ENCODE data around the gene HTR3E. TPM values are rescaled to one million over a fixed set of nuclear protein-coding genes. Genes with fewer than 3 reads are reported as not detected.
"Not testable (repeated sequence)": the region's sequence is repeated elsewhere in the genome, so short reads cannot be mapped to it uniquely, and the experiment has no call there.

Gene HTR3E
- total RNA-seq, 1 experiment from 2014 or later = not detected

- no peak overlapping the region for H2AFZ ChIP-seq (ENCODE audit: low read length)
- no peak overlapping the region for H3K9ac ChIP-seq (ENCODE audit: low read length)
These were observed 28.5 kb upstream of the HTR3E start for GRCh38 chr3:184068344-184068743.

GRCh38 chr3:184071142-184071541 is 25.7 kb upstream of the HTR3E start:
- H3K4me2 ChIP-seq (ENCODE audit: low read depth, low read length, poor library complexity, severe bottlenecking); H4K20me1 ChIP-seq (ENCODE audit: insufficient read depth, low read depth, low read length); H3K36me3 ChIP-seq (ENCODE audit: insufficient read depth, low read length); DNase-seq; H3K9me3 ChIP-seq (ENCODE audit: low read length); H3K27ac ChIP-seq (ENCODE audit: low read length); H3K27me3 ChIP-seq (ENCODE audit: low read length); H3K4me3 ChIP-seq (ENCODE audit: low read length); H3K9me2 ChIP-seq (replicated peaks; ENCODE audit: insufficient read depth, low read length); H3K9ac ChIP-seq (ENCODE audit: low read length); H3K79me2 ChIP-seq (ENCODE audit: low read length); H3K4me1 ChIP-seq (ENCODE audit: low read length); H2AFZ ChIP-seq (ENCODE audit: low read length): not testable (repeated sequence)

More at GRCh38 chr3:184068344-184068743, 28.5 kb upstream of the HTR3E start:
- Histone ChIP-seq H3K27ac (ENCODE audit: low read length) (no peak overlapping the region), H4K20me1 (ENCODE audit: insufficient read depth, low read depth, low read length) (no peaks in the 10 kb centered on the region), H3K4me1 (ENCODE audit: low read length) (no peaks in the 10 kb centered on the region; the same call in 1 of the 2 replicates), H3K36me3 (ENCODE audit: insufficient read depth, low read length) (no peaks in the 10 kb centered on the region), H3K4me3 (ENCODE audit: low read length) (no peak overlapping the region), H3K4me2 (ENCODE audit: low read depth, low read length, poor library complexity, severe bottlenecking) (no peak overlapping the region), H3K79me2 (ENCODE audit: low read length) (no peaks in the 10 kb centered on the region), H3K9me2 (replicated peaks; ENCODE audit: insufficient read depth, low read length) (no peaks in the 10 kb centered on the region), H3K27me3 (ENCODE audit: low read length) (no peaks in the 10 kb centered on the region), H3K9me3 (ENCODE audit: low read length) (peaks cover 7% of the 10 kb centered on the region)
- no peak for DNase-seq

GRCh38 chr3:184073621-184074020 is 23.2 kb upstream of the HTR3E start:
- H3K36me3 ChIP-seq (ENCODE audit: insufficient read depth, low read length) = no peaks in the 10 kb centered on the region
- H3K27me3 ChIP-seq (ENCODE audit: low read length) = no peaks in the 10 kb centered on the region
- H3K79me2 ChIP-seq (ENCODE audit: low read length) = no peaks in the 10 kb centered on the region
- H3K4me3 ChIP-seq (ENCODE audit: low read length) = no peak overlapping the region
- H3K9ac ChIP-seq (ENCODE audit: low read length) = no peak overlapping the region
- H4K20me1 ChIP-seq (ENCODE audit: insufficient read depth, low read depth, low read length) = no peaks in the 10 kb centered on the region
- peaks cover 5% of the 10 kb centered on the region; the same call in 1 of the 2 replicates for H3K4me1 ChIP-seq (ENCODE audit: low read length)
- no peak overlapping the region for H2AFZ ChIP-seq (ENCODE audit: low read length)
- no peaks in the 10 kb centered on the region for H3K9me2 ChIP-seq (replicated peaks; ENCODE audit: insufficient read depth, low read length)
- no peak for DNase-seq
- H3K4me2 ChIP-seq (ENCODE audit: low read depth, low read length, poor library complexity, severe bottlenecking) = no peak overlapping the region
- H3K9me3 ChIP-seq (ENCODE audit: low read length) = peaks cover 7% of the 10 kb centered on the region
- no peak overlapping the region for H3K27ac ChIP-seq (ENCODE audit: low read length)

- no peak overlapping the region for H2AFZ ChIP-seq (ENCODE audit: low read length)
- no peaks in the 10 kb centered on the region for H3K9me2 ChIP-seq (replicated peaks; ENCODE audit: insufficient read depth, low read length)
- no peaks in the 10 kb centered on the region for H3K36me3 ChIP-seq (ENCODE audit: insufficient read depth, low read length)
- peaks cover 3% of the 10 kb centered on the region for H3K9me3 ChIP-seq (ENCODE audit: low read length)
- no peak for DNase-seq
- no peak overlapping the region for H3K4me2 ChIP-seq (ENCODE audit: low read depth, low read length, poor library complexity, severe bottlenecking)
- no peaks in the 10 kb centered on the region for H4K20me1 ChIP-seq (ENCODE audit: insufficient read depth, low read depth, low read length)
- no peaks in the 10 kb centered on the region for H3K27me3 ChIP-seq (ENCODE audit: low read length)
- no peak overlapping the region for H3K9ac ChIP-seq (ENCODE audit: low read length)
- H3K79me2 ChIP-seq (ENCODE audit: low read length) = no peaks in the 10 kb centered on the region
- no peak overlapping the region for H3K4me3 ChIP-seq (ENCODE audit: low read length)
- peaks cover 5% of the 10 kb centered on the region; the same call in 1 of the 2 replicates for H3K4me1 ChIP-seq (ENCODE audit: low read length)
- no peak overlapping the region for H3K27ac ChIP-seq (ENCODE audit: low read length)
These were observed 21.0 kb upstream of the HTR3E start for GRCh38 chr3:184075901-184076300.

GRCh38 chr3:184077881-184078280 is 19.0 kb upstream of the HTR3E start:
- Histone ChIP-seq H3K4me1 (ENCODE audit: low read length) (peaks cover 5% of the 10 kb centered on the region; the same call in 1 of the 2 replicates), H2AFZ (ENCODE audit: low read length) (peak overlapping the region; percentile 42; the same call in 1 of the 2 replicates), H3K9me3 (ENCODE audit: low read length) (no peaks in the 10 kb centered on the region), H4K20me1 (ENCODE audit: insufficient read depth, low read depth, low read length) (no peaks in the 10 kb centered on the region), H3K4me2 (ENCODE audit: low read depth, low read length, poor library complexity, severe bottlenecking) (no peak overlapping the region), H3K27ac (ENCODE audit: low read length) (no peak overlapping the region), H3K27me3 (ENCODE audit: low read length) (no peaks in the 10 kb centered on the region), H3K4me3 (ENCODE audit: low read length) (no peak overlapping the region), H3K36me3 (ENCODE audit: insufficient read depth, low read length) (no peaks in the 10 kb centered on the region), H3K79me2 (ENCODE audit: low read length) (no peaks in the 10 kb centered on the region), H3K9me2 (replicated peaks; ENCODE audit: insufficient read depth, low read length) (no peaks in the 10 kb centered on the region), H3K9ac (ENCODE audit: low read length) (no peak overlapping the region)
- no peak for DNase-seq

- H3K4me2 ChIP-seq (ENCODE audit: low read depth, low read length, poor library complexity, severe bottlenecking) = no peak overlapping the region
- no peaks in the 10 kb centered on the region for H3K9me2 ChIP-seq (replicated peaks; ENCODE audit: insufficient read depth, low read length)
- no peak overlapping the region for H3K9ac ChIP-seq (ENCODE audit: low read length)
- H3K9me3 ChIP-seq (ENCODE audit: low read length) = no peaks in the 10 kb centered on the region
- no peaks in the 10 kb centered on the region for H4K20me1 ChIP-seq (ENCODE audit: insufficient read depth, low read depth, low read length)
- H3K27ac ChIP-seq (ENCODE audit: low read length) = no peak overlapping the region
- H3K27me3 ChIP-seq (ENCODE audit: low read length) = no peaks in the 10 kb centered on the region
- H3K36me3 ChIP-seq (ENCODE audit: insufficient read depth, low read length) = no peaks in the 10 kb centered on the region
- no peak for DNase-seq
- H2AFZ ChIP-seq (ENCODE audit: low read length) = no peak overlapping the region
- peaks cover 5% of the 10 kb centered on the region; the same call in 1 of the 2 replicates for H3K4me1 ChIP-seq (ENCODE audit: low read length)
- H3K79me2 ChIP-seq (ENCODE audit: low read length) = no peaks in the 10 kb centered on the region
- H3K4me3 ChIP-seq (ENCODE audit: low read length) = no peak overlapping the region
These were observed 18.0 kb upstream of the HTR3E start for GRCh38 chr3:184078851-184079250.

- Histone ChIP-seq H3K4me3 (ENCODE audit: low read length) (no peak overlapping the region), H3K4me2 (ENCODE audit: low read depth, low read length, poor library complexity, severe bottlenecking) (no peak overlapping the region), H2AFZ (ENCODE audit: low read length) (no peak overlapping the region), H4K20me1 (ENCODE audit: insufficient read depth, low read depth, low read length) (no peaks in the 10 kb centered on the region), H3K9me2 (replicated peaks; ENCODE audit: insufficient read depth, low read length) (no peaks in the 10 kb centered on the region), H3K27ac (ENCODE audit: low read length) (no peak overlapping the region), H3K36me3 (ENCODE audit: insufficient read depth, low read length) (no peaks in the 10 kb centered on the region), H3K4me1 (ENCODE audit: low read length) (peaks cover 5% of the 10 kb centered on the region; the same call in 1 of the 2 replicates), H3K9ac (ENCODE audit: low read length) (no peak overlapping the region), H3K9me3 (ENCODE audit: low read length) (no peaks in the 10 kb centered on the region), H3K79me2 (ENCODE audit: low read length) (no peaks in the 10 kb centered on the region), H3K27me3 (ENCODE audit: low read length) (no peaks in the 10 kb centered on the region)
- no peak for DNase-seq
These were observed 15.6 kb upstream of the HTR3E start for GRCh38 chr3:184081116-184081830.

- no peak for DNase-seq
- Histone ChIP-seq H3K4me3 (ENCODE audit: low read length) (no peak overlapping the region), H3K9me2 (replicated peaks; ENCODE audit: insufficient read depth, low read length) (no peaks in the 10 kb centered on the region), H3K4me1 (ENCODE audit: low read length) (peaks cover 5% of the 10 kb centered on the region; the same call in 1 of the 2 replicates), H3K27me3 (ENCODE audit: low read length) (no peaks in the 10 kb centered on the region), H2AFZ (ENCODE audit: low read length) (no peak overlapping the region), H3K4me2 (ENCODE audit: low read depth, low read length, poor library complexity, severe bottlenecking) (no peak overlapping the region), H3K27ac (ENCODE audit: low read length) (no peak overlapping the region), H3K36me3 (ENCODE audit: insufficient read depth, low read length) (no peaks in the 10 kb centered on the region), H3K79me2 (ENCODE audit: low read length) (no peaks in the 10 kb centered on the region), H4K20me1 (ENCODE audit: insufficient read depth, low read depth, low read length) (no peaks in the 10 kb centered on the region), H3K9me3 (ENCODE audit: low read length) (no peaks in the 10 kb centered on the region), H3K9ac (ENCODE audit: low read length) (no peak overlapping the region)
These were observed 14.8 kb upstream of the HTR3E start for GRCh38 chr3:184082034-184082433.

Measured in Karpas-422 (cell line).